Suppressor macrophage treated with lipopolysaccharide for 1 hour (primary cell): ENCODE measurements around the gene FGF22.
"Not testable (repeated sequence)": the region's sequence is repeated elsewhere in the genome, so short reads cannot be mapped to it uniquely, and the experiment has no call there.

Experiments used
- DNase-seq, 3 donors: peaks; one replicate each; pipeline ENCODE4 v3.0.0-alpha.2; 2020 to 2022

Gene FGF22

DNA sequence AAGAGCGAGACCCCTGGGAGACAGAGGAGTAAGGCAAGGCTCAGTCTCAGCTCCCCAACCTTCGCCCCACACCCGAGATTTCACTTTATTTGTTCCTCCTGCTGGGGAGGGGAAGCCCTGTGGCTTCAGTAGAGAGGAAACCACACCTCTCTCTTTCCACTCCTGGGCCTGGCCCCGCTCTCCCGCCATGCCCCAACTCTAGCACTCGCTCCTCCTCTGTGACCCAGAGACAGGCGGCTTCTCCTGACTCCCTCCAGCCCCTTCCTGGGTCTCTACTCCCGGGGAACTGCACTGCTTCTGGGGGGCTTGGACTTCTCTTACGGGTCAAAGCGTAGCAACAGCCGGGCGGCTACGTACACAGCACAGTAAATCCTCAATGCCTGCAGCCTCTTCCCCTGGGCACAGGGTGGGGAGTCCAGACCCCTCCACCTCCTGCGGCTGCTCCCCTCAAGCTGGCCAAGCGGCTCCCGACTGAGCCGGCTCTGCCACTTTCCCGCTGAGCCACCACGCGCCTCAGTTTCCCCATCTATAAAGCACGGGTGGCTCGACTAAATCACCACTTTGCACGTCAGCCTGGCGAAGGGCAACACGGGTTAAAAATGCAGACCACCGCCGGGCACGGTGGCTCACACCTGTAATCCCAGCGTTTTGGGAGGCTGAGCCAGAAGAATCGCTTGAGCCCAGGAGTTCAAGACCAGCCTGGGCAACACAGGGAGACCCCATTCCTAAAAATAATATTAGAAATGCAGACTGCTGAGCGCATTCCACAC, 21.9 kb downstream of the FGF22 start:
- DNase-seq = peak; percentile 55 to 66 (median 59)

DNA sequence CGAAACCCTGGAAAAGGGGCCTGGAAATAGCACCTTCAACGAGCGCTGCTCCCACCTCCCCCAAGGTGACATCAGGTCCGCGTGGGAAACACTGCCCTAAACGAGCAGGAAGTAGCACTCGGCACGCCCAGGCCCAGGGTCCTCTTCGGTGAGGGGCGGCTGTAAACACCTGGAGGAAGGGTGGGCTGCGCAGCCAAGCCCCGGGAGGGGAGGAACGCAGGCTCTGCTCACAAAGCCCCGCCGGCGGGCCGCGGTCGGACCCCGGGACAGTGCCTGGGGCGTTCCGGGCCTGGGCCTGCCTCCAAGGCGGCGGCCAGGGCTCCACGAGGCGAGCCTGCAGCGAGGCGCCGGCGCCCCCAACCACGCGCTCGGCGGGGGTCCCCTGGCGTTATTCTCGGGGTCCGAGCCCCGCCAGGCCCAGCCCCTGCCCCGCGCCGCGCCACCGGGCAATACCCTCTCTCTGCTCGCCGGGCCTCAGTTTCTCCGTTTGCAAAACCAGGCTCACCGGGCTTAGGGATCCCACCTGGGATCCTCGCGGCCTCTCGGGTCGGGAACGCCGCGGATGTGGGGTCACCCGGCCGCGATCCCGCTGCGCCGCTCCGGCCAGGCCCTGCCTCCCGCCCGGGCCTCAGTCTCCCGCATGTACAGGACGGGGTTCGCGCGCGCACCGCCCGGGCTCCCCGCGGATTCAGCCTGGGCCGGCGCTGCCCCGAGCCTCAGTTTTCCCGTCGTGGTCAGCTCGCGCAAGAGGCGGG, 22.7 kb downstream of the FGF22 start:
- peak; percentile 60 to 70 (median 62) for DNase-seq

DNA sequence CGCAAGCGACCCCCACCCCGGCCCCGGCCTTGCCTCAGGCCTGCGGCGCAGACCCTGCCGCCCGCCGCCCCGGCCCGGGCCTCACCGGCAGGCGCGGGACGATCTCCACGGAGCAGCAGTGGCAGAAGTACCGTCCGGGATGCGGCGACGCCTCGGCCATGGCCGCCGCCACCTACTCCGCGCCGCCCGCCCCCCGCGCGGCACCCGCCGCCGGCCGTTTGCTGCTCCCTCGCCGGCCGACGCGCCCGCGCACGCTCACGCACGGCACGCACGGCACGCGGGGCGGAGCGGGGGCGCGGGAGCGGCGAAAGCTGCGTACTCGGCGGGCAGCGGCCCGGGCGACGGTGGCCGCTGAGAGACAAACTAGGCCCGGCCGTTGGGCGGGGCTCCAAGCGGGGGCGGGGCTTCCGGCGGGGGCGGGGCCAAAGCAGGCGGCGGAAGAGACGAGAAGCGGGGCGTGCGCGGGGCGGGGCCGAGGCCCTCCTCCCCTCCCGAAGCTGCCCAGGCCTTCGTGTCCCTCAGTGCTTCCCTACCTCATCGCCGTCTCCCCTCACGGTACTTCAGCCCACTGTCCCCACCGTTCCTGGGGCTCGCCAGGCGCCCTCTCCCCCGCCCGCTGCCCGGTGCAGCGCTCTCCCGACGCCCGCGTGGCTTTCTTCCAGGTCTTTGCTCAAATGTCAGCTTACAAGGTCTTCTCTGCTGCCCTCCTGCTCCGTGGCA, 23.4 kb downstream of the FGF22 start, which contains the start of gene RNF126:
Gene RNF126, minus strand, starts transcription at position 253 of the 720 bp plus-strand sequence. Its CDS starts 93 bp downstream, at position 160.
- peak; percentile 92 to 98 (median 96) for DNase-seq

GRCh38 chr19:663682-664117, 24.0 kb downstream of the FGF22 start:
- no peak for DNase-seq

DNA sequence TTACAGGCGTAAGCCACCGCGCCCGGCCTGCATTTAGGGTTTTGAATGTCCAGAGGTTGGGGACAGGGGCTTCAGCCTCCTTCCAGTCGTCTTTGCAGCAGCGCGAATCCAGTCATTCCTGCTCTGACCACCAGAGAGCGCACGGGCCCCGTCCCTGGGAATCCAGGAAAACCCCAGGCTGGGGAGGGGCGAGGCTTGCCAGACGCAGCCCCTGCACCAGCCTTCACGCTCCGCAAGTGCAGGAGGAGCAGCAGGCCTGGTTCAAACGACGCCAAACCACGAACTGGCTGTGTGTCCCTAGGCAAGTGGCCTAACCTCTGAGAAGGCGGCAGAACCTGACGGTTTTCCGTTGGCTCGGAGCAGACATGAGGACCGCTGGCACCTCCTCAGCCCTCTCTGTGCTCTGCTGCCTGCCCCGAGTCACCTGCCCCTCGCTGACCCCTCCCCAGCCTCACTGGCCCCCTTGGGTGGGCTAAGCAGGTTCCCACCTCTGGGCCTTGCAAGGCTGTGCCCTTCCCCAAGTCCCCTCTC, 25.3 kb downstream of the FGF22 start:
- peak; percentile 83 to 88 (median 88) for DNase-seq

DNA sequence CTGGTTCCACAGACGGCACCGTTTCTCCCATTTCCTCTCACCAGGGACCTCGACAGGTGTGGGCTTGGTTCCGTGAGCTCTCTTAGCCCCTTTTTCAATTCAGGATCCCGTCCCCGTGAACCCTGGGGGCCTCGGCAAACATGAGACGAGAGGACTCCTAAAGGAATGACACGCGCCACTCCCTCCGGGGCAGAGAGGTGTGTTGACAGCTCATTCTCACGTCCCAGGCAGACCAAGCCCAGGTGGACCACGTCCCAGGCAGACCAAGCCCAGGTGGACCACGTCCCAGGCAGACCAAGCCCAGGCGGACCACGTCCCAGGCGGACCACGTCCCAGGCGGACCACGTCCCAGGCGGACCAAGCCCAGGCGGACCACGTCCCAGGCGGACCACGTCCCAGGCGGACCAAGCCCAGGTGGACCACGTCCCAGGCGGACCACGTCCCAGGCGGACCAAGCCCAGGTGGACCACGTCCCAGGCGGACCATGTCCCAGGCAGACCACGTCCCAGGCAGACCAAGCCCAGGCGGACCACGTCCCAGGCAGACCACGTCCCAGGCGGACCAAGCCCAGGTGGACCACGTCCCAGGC, 27.4 kb downstream of the FGF22 start:
- not testable (repeated sequence) for DNase-seq

DNA sequence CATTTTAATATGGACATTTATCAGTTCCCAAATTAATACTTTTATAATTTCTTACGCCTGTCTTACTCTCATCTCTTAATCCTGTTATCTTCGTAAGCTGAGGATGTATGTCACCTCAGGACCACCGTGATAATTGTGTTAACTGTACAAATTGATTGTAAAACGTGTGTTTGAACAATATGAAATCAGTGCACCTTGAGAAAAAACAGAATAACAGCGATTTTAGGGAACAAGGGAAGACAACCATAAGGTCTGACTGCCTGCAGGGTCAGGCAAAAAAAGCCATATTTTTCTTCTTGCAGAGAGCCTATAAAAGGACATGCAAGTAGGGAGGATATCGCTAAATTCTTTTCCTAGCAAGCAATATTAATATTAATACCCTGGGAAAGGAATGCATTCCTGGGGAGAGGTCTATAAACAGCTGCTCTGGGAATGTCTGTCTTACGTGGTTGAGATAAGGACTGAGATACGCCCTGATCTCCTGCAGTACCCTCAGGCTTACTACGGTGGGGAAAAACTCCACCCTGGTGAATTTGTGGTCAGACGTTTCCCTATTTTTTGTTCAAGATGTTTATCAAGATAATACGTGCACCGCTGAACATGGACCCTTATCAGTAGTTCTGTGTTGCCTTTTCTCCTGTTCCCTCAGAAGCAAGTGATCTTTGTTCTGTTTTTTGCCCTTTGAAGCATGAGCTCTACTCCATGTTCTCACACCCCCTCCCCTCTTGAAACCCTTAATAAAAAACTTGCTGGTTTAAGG, 29.2 kb downstream of the FGF22 start:
- DNase-seq = not testable (repeated sequence)

- DNase-seq = no peak
These were observed 31.0 kb downstream of the FGF22 start for GRCh38 chr19:670609-671075.

GRCh38 chr19:674282-675151, 34.8 kb downstream of the FGF22 start:
- no peak for DNase-seq

- no peak for DNase-seq
These were observed 36.3 kb downstream of the FGF22 start for GRCh38 chr19:676007-676338.

DNA sequence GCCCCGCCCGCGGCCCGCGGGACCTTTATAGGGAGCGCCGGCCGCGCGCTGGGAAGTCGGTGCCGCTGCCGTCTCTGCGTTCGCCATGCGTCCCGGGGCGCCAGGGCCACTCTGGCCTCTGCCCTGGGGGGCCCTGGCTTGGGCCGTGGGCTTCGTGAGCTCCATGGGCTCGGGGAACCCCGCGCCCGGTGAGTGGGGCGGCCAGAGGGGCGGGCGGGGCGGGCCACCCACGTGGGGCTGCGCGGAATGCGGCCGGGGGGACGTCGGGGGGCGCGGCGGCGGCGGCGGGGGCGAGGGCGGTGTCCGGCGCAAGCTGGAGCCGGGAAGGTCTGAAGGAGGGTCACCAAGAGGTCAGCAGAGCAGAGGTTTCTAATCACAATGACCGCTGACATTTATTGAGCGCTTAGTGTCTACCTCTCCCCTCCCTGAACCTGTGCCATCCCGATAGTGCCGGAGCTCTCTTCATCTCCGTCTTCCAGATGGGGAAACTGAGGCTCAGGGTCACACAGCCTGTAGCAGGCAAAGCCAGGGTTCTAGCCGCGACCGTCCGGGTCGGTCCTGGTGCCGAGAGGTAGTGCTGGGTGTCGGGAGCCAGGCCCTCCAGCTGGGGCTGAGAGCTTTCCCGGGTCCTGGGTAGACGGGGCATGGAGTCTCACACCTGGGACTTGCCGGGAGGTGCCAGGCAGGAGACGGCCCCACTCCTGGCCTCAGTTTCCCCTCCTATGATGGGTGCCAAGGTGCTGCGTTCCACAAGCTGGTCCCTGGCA, 36.8 kb downstream of the FGF22 start, which contains the start of gene FSTL3:
Gene FSTL3, plus strand, starts transcription at position 54 of the 767 bp plus-strand sequence. Its CDS starts 32 bp downstream, at position 86.
- peak; percentile 21 to 70 (median 42) for DNase-seq

DNA sequence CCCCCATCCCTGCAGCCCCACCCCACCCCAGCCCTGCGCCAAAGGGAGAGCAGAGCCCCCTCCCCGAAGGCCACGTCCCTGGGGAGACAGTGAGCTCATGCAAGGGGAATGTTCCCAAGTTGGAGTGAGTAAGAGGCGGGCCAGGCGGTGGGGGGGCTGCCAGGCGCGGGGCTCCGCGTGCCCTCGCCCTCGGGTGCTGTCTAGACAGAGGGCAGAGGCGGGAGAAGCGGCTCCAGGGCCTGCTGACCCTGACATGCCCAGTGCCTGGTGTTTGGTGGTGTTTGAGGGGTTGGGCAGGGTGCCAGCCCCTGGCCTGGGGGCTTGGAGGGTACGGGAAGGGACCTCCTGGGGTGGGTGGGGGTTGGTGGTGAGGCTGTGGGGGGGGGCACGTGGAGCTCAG, 37.5 kb downstream of the FGF22 start:
- peak in 2 of 3 donors; percentile 32 to 49 for DNase-seq

- no peak for DNase-seq
These were observed 38.1 kb downstream of the FGF22 start for GRCh38 chr19:677601-678436.

GRCh38 chr19:678791-679388, 39.2 kb downstream of the FGF22 start:
- no peak for DNase-seq

DNA sequence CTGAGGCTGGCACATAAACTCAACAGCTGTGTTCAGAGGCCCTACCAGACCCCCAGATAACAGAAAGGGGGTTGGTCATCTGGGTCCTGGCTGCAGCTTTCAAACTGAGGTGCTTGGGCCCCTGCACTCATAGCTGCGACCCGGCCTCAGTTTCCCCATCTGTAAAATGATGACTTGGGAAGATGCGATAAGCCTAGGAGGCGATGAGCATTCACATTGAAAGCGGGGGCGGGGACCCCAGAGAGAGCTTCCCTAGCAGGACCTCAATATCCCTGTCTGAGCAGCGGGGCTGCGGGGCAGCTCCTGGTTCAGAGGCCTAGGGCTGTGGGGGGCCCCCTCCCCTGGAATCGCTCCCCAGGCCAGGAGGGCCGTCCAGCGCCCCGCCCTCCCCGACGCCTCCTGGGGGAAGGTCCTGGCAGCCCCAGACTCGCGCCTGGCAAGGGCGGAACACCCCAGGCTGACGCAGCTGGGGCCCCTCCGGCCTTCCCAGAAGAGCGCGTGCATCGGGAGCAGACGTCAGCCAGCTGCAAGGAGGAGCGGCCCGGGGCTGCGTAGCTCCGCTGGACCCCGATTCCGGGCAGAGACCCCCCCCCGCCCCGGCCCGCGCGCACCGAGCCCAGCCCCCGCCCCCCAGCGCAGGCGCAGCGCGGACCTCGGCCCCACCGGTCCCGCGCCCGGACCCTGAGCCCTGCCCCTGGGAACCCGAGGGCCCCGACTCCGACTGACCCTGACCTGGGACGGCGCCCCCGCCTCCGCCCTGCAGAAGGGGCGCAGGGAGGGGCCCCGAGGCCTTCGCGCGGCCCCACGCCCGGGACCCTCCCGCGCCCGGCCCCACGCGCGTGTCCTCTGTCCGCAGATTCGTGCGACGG, 40.0 kb downstream of the FGF22 start:
- peak; percentile 84 to 91 (median 90) for DNase-seq

DNA sequence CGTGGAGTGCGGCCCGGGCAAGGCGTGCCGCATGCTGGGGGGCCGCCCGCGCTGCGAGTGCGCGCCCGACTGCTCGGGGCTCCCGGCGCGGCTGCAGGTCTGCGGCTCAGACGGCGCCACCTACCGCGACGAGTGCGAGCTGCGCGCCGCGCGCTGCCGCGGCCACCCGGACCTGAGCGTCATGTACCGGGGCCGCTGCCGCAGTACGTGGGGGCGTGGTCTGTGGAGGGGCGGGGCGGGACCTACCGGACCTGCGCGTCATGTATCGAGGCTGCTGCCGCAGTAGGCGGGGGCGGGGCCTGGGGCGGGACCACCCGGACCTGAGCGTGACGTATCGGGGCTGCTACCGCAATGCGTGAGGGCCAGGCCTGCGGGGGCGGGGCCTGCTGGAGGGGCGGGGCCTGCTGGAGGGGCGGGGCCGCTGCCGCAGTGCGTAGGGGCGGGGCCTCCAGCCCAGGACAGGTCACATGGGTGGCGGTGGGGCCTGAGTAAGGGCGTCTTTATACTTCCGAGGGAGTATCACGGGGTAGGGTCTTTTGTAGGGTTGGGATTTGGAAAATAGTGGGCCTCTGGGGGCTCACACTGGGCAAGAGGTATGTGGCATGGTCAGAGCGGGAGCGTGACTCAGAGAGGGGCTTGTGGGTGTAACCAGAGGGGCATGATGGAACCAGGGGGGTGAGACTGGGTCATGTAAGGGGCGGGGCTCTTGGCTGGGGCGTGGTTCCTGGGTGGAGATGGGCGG, 40.8 kb downstream of the FGF22 start:
- peak; percentile 98 to 100 (median 100) for DNase-seq
